ENCODE results near the gene PIGP.

PIGP gene

GRCh38 chr21:37095821-37096220, 22.9 kb upstream of the PIGP start:
- Histone ChIP-seq H3K27ac (ENCODE audit: low read length) (no peak overlapping the region), H3K36me3 (ENCODE audit: control insufficient read depth, low read depth, low read length) (peaks cover 6% of the 10 kb centered on the region), H3K9ac (ENCODE audit: low read length) (no peak overlapping the region), H3K27me3 (ENCODE audit: control insufficient read depth, insufficient read depth, low read length) (no peaks in the 10 kb centered on the region), H3K9me3 (ENCODE audit: control insufficient read depth, low read depth, low read length) (no peaks in the 10 kb centered on the region), H3K4me3 (ENCODE audit: low read length) (no peak overlapping the region), H3K4me1 (ENCODE audit: control insufficient read depth, low read depth, low read length) (no peaks in the 10 kb centered on the region)

- H3K9ac ChIP-seq (ENCODE audit: low read length), result no peak overlapping the region
- no peak overlapping the region for H3K4me3 ChIP-seq (ENCODE audit: low read length)
- H3K9me3 ChIP-seq (ENCODE audit: control insufficient read depth, low read depth, low read length), result no peaks in the 10 kb centered on the region
- peaks cover 8% of the 10 kb centered on the region for H3K36me3 ChIP-seq (ENCODE audit: control insufficient read depth, low read depth, low read length)
- H3K27ac ChIP-seq (ENCODE audit: low read length), result no peak overlapping the region
- H3K27me3 ChIP-seq (ENCODE audit: control insufficient read depth, insufficient read depth, low read length), result no peaks in the 10 kb centered on the region
- H3K4me1 ChIP-seq (ENCODE audit: control insufficient read depth, low read depth, low read length), result no peaks in the 10 kb centered on the region
These were observed 21.1 kb upstream of the PIGP start for GRCh38 chr21:37093977-37094376.

- H3K9ac ChIP-seq (ENCODE audit: low read length), result no peak overlapping the region
- no peaks in the 10 kb centered on the region for H3K27me3 ChIP-seq (ENCODE audit: control insufficient read depth, insufficient read depth, low read length)
- peaks cover 4% of the 10 kb centered on the region for H3K36me3 ChIP-seq (ENCODE audit: control insufficient read depth, low read depth, low read length)
- no peak overlapping the region for H3K27ac ChIP-seq (ENCODE audit: low read length)
- H3K4me3 ChIP-seq (ENCODE audit: low read length), result no peak overlapping the region
- H3K4me1 ChIP-seq (ENCODE audit: control insufficient read depth, low read depth, low read length), result no peaks in the 10 kb centered on the region
- no peaks in the 10 kb centered on the region for H3K9me3 ChIP-seq (ENCODE audit: control insufficient read depth, low read depth, low read length)
These were observed 15.4 kb upstream of the PIGP start for GRCh38 chr21:37088186-37088735.

GRCh38 chr21:37087188-37087587, 14.3 kb upstream of the PIGP start:
- H3K9ac ChIP-seq (ENCODE audit: low read length), result no peak overlapping the region

GRCh38 chr21:37085726-37086125, 12.9 kb upstream of the PIGP start:
- Histone ChIP-seq H3K4me3 (ENCODE audit: low read length) (no peak overlapping the region), H3K9me3 (ENCODE audit: control insufficient read depth, low read depth, low read length) (no peaks in the 10 kb centered on the region), H3K9ac (ENCODE audit: low read length) (no peak overlapping the region), H3K27ac (ENCODE audit: low read length) (no peak overlapping the region), H3K36me3 (ENCODE audit: control insufficient read depth, low read depth, low read length) (peaks cover 1% of the 10 kb centered on the region), H3K27me3 (ENCODE audit: control insufficient read depth, insufficient read depth, low read length) (no peaks in the 10 kb centered on the region), H3K4me1 (ENCODE audit: control insufficient read depth, low read depth, low read length) (no peaks in the 10 kb centered on the region)

More at GRCh38 chr21:37087188-37087587, 14.3 kb upstream of the PIGP start:
- Histone ChIP-seq H3K4me1 (ENCODE audit: control insufficient read depth, low read depth, low read length) (no peaks in the 10 kb centered on the region), H3K36me3 (ENCODE audit: control insufficient read depth, low read depth, low read length) (peaks cover 4% of the 10 kb centered on the region), H3K9me3 (ENCODE audit: control insufficient read depth, low read depth, low read length) (no peaks in the 10 kb centered on the region), H3K27ac (ENCODE audit: low read length) (no peak overlapping the region), H3K4me3 (ENCODE audit: low read length) (no peak overlapping the region), H3K27me3 (ENCODE audit: control insufficient read depth, insufficient read depth, low read length) (no peaks in the 10 kb centered on the region)

GRCh38 chr21:37082856-37083528, 10.1 kb upstream of the PIGP start:
- no peak overlapping the region for H3K27ac ChIP-seq (ENCODE audit: low read length)
- no peaks in the 10 kb centered on the region for H3K9me3 ChIP-seq (ENCODE audit: control insufficient read depth, low read depth, low read length)
- H3K4me1 ChIP-seq (ENCODE audit: control insufficient read depth, low read depth, low read length), result no peaks in the 10 kb centered on the region
- H3K9ac ChIP-seq (ENCODE audit: low read length), result no peak overlapping the region
- H3K4me3 ChIP-seq (ENCODE audit: low read length), result no peak overlapping the region
- no peaks in the 10 kb centered on the region for H3K36me3 ChIP-seq (ENCODE audit: control insufficient read depth, low read depth, low read length)
- no peaks in the 10 kb centered on the region for H3K27me3 ChIP-seq (ENCODE audit: control insufficient read depth, insufficient read depth, low read length)

GRCh38 chr21:37082375-37082774, 9.5 kb upstream of the PIGP start:
- no peak overlapping the region for H3K4me3 ChIP-seq (ENCODE audit: low read length)
- no peaks in the 10 kb centered on the region for H3K4me1 ChIP-seq (ENCODE audit: control insufficient read depth, low read depth, low read length)
- H3K36me3 ChIP-seq (ENCODE audit: control insufficient read depth, low read depth, low read length), result no peaks in the 10 kb centered on the region
- H3K27me3 ChIP-seq (ENCODE audit: control insufficient read depth, insufficient read depth, low read length), result no peaks in the 10 kb centered on the region
- H3K9me3 ChIP-seq (ENCODE audit: control insufficient read depth, low read depth, low read length), result no peaks in the 10 kb centered on the region
- H3K9ac ChIP-seq (ENCODE audit: low read length), result no peak overlapping the region
- no peak overlapping the region for H3K27ac ChIP-seq (ENCODE audit: low read length)

GRCh38 chr21:37079211-37079824, 6.4 kb upstream of the PIGP start:
- no peak overlapping the region for H3K4me3 ChIP-seq (ENCODE audit: low read length)
- H3K36me3 ChIP-seq (ENCODE audit: control insufficient read depth, low read depth, low read length), result no peaks in the 10 kb centered on the region
- H3K27me3 ChIP-seq (ENCODE audit: control insufficient read depth, insufficient read depth, low read length), result peaks cover 18% of the 10 kb centered on the region
- no peak overlapping the region for H3K9ac ChIP-seq (ENCODE audit: low read length)
- H3K27ac ChIP-seq (ENCODE audit: low read length), result no peak overlapping the region
- peaks cover 6% of the 10 kb centered on the region for H3K4me1 ChIP-seq (ENCODE audit: control insufficient read depth, low read depth, low read length)
- no peaks in the 10 kb centered on the region for H3K9me3 ChIP-seq (ENCODE audit: control insufficient read depth, low read depth, low read length)

- Histone ChIP-seq H3K36me3 (ENCODE audit: control insufficient read depth, low read depth, low read length) (no peaks in the 10 kb centered on the region), H3K4me3 (ENCODE audit: low read length) (no peak overlapping the region), H3K4me1 (ENCODE audit: control insufficient read depth, low read depth, low read length) (peaks cover 6% of the 10 kb centered on the region), H3K9me3 (ENCODE audit: control insufficient read depth, low read depth, low read length) (no peaks in the 10 kb centered on the region), H3K27me3 (ENCODE audit: control insufficient read depth, insufficient read depth, low read length) (peaks cover 27% of the 10 kb centered on the region), H3K9ac (ENCODE audit: low read length) (no peak overlapping the region), H3K27ac (ENCODE audit: low read length) (no peak overlapping the region)
These were observed 4.5 kb upstream of the PIGP start for GRCh38 chr21:37077403-37077802.

GRCh38 chr21:37076087-37076850, 3.4 kb upstream of the PIGP start:
- H3K27me3 ChIP-seq (ENCODE audit: control insufficient read depth, insufficient read depth, low read length), result peaks cover 27% of the 10 kb centered on the region
- no peak overlapping the region for H3K27ac ChIP-seq (ENCODE audit: low read length)
- peaks cover 11% of the 10 kb centered on the region for H3K4me1 ChIP-seq (ENCODE audit: control insufficient read depth, low read depth, low read length)
- no peak overlapping the region for H3K9ac ChIP-seq (ENCODE audit: low read length)
- no peak overlapping the region for H3K4me3 ChIP-seq (ENCODE audit: low read length)
- no peaks in the 10 kb centered on the region for H3K9me3 ChIP-seq (ENCODE audit: control insufficient read depth, low read depth, low read length)
- no peaks in the 10 kb centered on the region for H3K36me3 ChIP-seq (ENCODE audit: control insufficient read depth, low read depth, low read length)

GRCh38 chr21:37075214-37075770, 2.4 kb upstream of the PIGP start:
- Histone ChIP-seq H3K36me3 (ENCODE audit: control insufficient read depth, low read depth, low read length) (peaks cover under 1% of the 10 kb centered on the region), H3K4me1 (ENCODE audit: control insufficient read depth, low read depth, low read length) (peaks cover 11% of the 10 kb centered on the region), H3K9ac (ENCODE audit: low read length) (no peak overlapping the region), H3K9me3 (ENCODE audit: control insufficient read depth, low read depth, low read length) (no peaks in the 10 kb centered on the region), H3K27me3 (ENCODE audit: control insufficient read depth, insufficient read depth, low read length) (peaks cover 27% of the 10 kb centered on the region), H3K4me3 (ENCODE audit: low read length) (no peak overlapping the region), H3K27ac (ENCODE audit: low read length) (no peak overlapping the region)

Data from iPS-18a (cell line).